ENCODE measurements around the gene ARMCX1.
"Not testable (repeated sequence)": the region's sequence is repeated elsewhere in the genome, so short reads cannot be mapped to it uniquely, and the experiment has no call there.

GRCh38 chrX:101502929-101503328 lies 47.4 kb upstream of the ARMCX1 start:
- TF ChIP-seq CTCF (conservative IDR thresholded peaks at IDR 0.05 in 1 of 2, IDR thresholded peaks at IDR 0.05 in 1 of 2; ENCODE audit: low read depth in 1 of 2, low read length in 2 of 2); EZH2 (IDR thresholded peaks at IDR 0.05; ENCODE audit: low read length, missing control alignments): not testable (repeated sequence)

All from fibroblast of lung (primary cell).